K562 treated with DMSO at 1 percent for 12 hours (cell line): Measurements from ENCODE around the gene DBP. TPM values are rescaled to one million over a fixed set of nuclear protein-coding genes. Genes with fewer than 3 reads are reported as not detected.

Source experiments
- total RNA-seq: library from RNA; unstranded; fragments of 300-600 nt; gene quantifications from 2 replicates; pipeline ENCODE4 v1.2.3, GENCODE V29; 2022; ENCODE audit not compliant: insufficient read depth

The DBP gene
- 17.4 and 19.1 TPM in 2 replicates for total RNA-seq

GRCh38 chr19:48636859-48637448 is at the start of gene DBP:
Gene DBP, minus strand, starts transcription at chr19:48637379. Its CDS starts 385 bp downstream, at chr19:48636994.

GRCh38 chr19:48672994-48673393 is 35.8 kb upstream of the DBP start, which contains the start of gene NTN5:
Gene NTN5, minus strand, starts transcription at chr19:48673017. Its CDS starts 2,031 bp downstream, at chr19:48670986.

DNA sequence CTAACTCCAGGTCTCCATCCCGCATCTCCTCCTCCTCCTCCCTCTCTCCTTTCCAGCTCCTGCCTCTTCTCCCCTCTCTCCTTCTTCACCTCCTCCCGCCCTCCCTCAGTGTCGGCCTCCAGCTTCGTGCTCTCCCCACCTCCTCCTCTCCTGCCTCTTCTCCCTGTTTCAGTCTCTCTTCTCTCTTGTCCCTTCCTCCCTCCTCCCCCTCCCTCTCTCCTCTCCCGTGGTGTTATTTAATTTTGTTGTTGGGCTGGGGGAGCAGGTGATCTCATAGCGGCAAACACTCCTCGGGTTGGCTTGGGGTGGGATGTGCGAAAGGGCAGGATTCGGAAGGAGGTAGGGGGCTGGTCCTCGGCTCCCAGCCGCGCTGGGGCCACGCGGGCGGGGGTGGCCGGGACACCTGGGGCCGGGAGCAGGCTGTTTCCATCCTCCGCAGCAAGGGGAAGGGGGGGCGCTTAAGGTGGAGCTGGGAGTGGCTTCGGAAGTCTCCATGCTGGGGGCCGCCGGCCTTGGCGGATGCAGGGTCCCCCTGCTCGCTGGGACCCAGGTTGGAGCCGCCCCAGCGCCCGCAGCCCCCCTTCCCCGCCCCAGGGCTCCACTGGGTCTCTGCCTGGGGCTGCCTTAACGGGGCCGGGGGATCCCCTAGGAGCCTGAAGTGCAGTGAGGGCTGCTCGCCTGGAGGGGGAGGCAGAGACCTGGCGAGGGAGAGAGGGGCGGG is 9.0 kb upstream of the DBP start, which contains the start of gene CA11:
CA11 (minus strand) TSS at position 187 of the 721 bp plus-strand sequence. CDS start 555 bp downstream, outside the sequence.

GRCh38 chr19:48618916-48619691 is 18.1 kb downstream of the DBP start, which contains the start of the genes RPL18 and SPHK2:
Gene RPL18, minus strand, starts transcription at chr19:48619178. Its CDS starts 35 bp downstream, at chr19:48619143.
Gene SPHK2, plus strand, starts transcription at chr19:48619506. Its CDS starts 1,009 bp downstream, at chr19:48620515.

GRCh38 chr19:48614436-48615230 is 22.5 kb downstream of the DBP start, which contains the start of gene FAM83E:
Gene FAM83E, minus strand, starts transcription at chr19:48615076. Its CDS starts 1,704 bp downstream, at chr19:48613372.

DNA sequence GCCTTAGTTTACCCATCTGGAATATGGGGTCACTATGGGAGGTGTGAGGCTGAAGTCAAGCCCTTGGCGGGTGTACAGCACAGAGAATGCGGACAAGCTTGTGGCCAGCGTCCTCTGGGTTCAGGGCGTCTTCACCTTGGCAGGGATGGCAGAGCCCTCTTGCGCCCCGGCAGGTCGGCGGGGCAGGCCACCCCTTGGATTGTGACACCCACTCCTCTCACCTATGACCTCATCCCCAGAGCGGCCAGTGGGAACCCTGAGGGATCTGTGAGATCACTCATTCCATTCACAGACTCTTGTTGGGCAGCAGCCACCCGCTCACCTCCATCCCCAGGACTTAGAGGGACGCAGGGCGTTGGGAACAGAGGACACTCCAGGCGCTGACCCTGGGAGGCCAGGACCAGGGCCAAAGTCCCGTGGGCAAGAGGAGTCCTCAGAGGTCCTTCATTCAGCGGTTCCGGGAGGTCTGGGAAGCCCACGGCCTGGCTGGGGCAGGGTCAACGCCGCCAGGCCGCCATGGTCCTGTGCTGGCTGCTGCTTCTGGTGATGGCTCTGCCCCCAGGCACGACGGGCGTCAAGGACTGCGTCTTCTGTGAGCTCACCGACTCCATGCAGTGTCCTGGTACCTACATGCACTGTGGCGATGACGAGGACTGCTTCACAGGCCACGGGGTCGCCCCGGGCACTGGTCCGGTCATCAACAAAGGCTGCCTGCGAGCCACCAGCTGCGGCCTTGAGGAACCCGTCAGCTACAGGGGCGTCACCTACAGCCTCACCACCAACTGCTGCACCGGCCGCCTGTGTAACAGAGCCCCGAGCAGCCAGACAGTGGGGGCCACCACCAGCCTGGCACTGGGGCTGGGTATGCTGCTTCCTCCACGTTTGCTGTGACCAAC is 30.5 kb downstream of the DBP start, which contains the start of gene SPACA4:
SPACA4 (plus strand) TSS at position 280 of the 896 bp plus-strand sequence; CDS start at position 517, 237 bp downstream.

Other genes starting within 250 kb of the DBP start
- gene KDELR1, start 245.8 kb downstream of the DBP start, total RNA-seq, result 162 and 237 TPM in 2 replicates
- gene GRIN2D, start 243.7 kb downstream of the DBP start, total RNA-seq, result 11.8 and 27.2 TPM in 2 replicates
- gene GRWD1, start 191.4 kb downstream of the DBP start, total RNA-seq, result 12.5 and 27.2 TPM in 2 replicates
- gene KCNJ14, start 181.8 kb downstream of the DBP start, total RNA-seq, result 2.3 and 2.4 TPM in 2 replicates
- 56.5 and 72.5 TPM in 2 replicates for gene CYTH2, start 168.0 kb downstream of the DBP start, total RNA-seq
- 8.5 and 9.9 TPM in 2 replicates for gene LMTK3, start 125.5 kb downstream of the DBP start, total RNA-seq
- 1.0 and 2.0 TPM in 2 replicates for gene SULT2B1, start 85.2 kb downstream of the DBP start, total RNA-seq
- gene SPACA4, start 30.6 kb downstream of the DBP start, total RNA-seq, result not detected in 2 replicates
- gene FAM83E, start 22.3 kb downstream of the DBP start, total RNA-seq, result 1.2 TPM in 1 of 2 replicates, not detected in the other
- 5,080 and 6,810 TPM in 2 replicates for gene RPL18, start 18.2 kb downstream of the DBP start, total RNA-seq
- 7.6 and 8.2 TPM in 2 replicates for gene SPHK2, start 17.9 kb downstream of the DBP start, total RNA-seq
- gene CA11, start 8.8 kb upstream of the DBP start, total RNA-seq, result 14.8 and 24.9 TPM in 2 replicates
- 0.96 and 0.98 TPM in 2 replicates for gene NTN5, start 35.6 kb upstream of the DBP start, total RNA-seq
- gene FUT2, start 58.6 kb upstream of the DBP start, total RNA-seq, result 0.23 TPM in 1 of 2 replicates, not detected in the other
- 0.63 and 0.79 TPM in 2 replicates for gene MAMSTR, start 82.3 kb upstream of the DBP start, total RNA-seq
- 8.6 and 9.0 TPM in 2 replicates for gene RASIP1, start 103.2 kb upstream of the DBP start, total RNA-seq
- 0.42 and 0.94 TPM in 2 replicates for gene IZUMO1, start 109.5 kb upstream of the DBP start, total RNA-seq
- gene FUT1, start 115.3 kb upstream of the DBP start, total RNA-seq, result 3.7 and 11.7 TPM in 2 replicates
- gene FGF21, start 118.1 kb upstream of the DBP start, total RNA-seq, result not detected in 2 replicates
- gene BCAT2, start 173.7 kb upstream of the DBP start, total RNA-seq, result 67.2 and 83.7 TPM in 2 replicates
- gene HSD17B14, start 199.1 kb upstream of the DBP start, total RNA-seq, result 0.88 and 0.99 TPM in 2 replicates
- 29.6 and 35.9 TPM in 2 replicates for gene PLEKHA4, start 231.2 kb upstream of the DBP start, total RNA-seq
- gene PPP1R15A, start 235.0 kb upstream of the DBP start, total RNA-seq, result 73.5 and 96.0 TPM in 2 replicates